ENCODE results near the gene DKKL1.

Gene DKKL1

DNA sequence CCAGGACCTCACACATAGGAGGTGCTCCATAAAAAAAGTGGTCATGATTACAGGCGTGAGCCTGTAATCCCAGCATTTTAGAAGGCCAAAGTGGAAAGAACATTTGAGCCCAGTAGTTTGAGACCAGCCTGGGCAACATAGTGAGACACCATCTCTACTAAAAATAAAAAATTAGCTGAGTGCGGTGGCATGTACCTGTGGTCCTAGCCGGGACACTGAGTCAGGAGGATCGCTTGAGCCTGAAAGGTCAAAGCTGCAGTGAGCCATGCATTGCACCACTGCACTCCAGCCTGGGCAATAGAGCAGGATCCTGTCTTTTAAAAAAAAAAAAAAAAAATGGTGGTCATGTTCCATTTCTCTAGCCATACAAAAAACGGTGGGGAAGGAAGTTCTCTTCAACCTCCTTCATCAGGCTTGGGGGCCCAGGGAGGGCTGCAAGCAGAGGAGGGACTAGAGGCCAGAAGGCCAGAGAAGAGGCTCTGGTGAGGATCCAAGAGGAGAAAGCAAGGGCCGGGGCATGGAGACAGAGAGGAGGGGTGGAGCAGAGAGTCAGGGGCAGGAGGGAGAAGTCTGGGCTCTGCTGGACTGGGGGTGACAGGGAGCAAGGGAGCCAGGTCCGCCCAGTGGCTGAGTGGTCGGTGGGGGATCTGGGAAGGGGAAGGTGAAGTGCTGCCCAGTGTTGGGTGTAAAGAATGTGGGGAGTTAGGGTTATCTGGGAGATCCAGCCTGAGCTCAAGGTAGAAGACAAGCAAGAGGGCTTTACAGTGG lies 33.2 kb downstream of the DKKL1 start:
- no peak for DNase-seq (ENCODE audit: low spot score)

DNA sequence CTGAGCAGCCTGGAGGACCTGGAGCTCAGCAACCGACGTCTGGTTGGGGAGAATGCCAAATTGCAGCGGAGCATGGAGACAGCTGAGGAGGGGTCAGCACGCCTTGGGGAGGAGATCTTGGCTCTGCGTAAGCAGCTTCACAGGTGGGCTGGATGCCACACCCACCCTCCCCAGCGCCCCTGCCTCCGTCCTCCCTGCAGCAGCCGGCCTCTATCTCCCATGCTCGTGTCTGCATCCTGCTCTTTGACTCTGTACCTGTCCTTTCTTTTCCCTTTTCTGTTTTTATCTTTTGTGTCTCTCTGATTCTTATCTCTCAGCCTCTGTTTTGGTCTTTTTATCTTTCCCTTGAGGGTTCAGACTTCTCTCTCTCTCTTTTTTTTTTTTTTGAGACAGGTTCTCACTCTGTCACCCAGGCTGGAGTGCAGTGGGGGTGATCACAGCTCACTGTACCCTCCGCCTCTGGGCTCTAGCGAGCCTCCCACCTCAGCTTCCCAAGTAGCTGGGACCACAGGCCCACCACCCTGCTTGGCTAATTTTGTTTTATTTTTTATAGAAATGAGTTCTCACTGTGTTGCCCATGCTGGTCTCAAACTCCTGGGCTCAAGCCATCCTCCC lies 34.4 kb downstream of the DKKL1 start:
- DNase-seq (ENCODE audit: low spot score): no peak

DNA sequence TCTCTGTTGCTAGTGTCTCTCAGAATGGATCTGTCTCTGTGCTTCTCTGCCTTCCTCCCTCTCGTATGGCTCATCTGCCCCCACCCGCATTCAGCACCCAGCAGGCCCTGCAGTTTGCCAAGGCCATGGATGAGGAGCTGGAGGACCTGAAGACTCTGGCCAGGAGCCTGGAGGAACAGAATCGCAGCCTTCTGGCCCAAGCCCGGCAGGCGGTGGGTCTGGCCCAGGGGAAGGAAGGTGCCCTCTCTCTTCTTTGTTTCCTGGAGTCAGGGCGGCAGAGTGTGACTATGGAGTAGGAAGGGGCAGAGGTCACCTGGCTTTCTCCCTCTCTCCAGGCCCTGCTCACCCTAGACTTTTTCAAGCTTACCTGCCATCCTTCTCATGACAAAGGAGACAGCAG lies 35.3 kb downstream of the DKKL1 start:
- no peak for DNase-seq (ENCODE audit: low spot score)

DNA sequence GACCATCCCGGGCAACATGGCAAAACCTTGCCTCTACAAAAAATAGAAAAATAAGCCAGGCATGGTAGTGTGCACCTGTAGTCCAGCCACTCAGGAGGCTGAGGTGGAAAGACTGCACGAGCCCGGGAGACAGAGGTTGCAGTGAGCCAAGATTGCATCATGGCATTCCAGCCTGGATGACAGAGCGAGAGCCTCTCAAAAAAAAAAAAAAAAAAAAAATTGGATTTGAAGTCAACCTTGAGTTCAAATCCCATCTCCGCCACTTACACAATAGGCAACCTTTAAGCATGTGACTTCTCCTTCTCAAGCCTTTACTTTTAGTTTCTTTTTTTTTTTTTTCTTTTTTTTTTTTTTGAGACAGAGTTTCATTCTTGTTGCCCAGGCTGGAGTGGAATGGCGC lies 36.4 kb downstream of the DKKL1 start:
- no peak for DNase-seq (ENCODE audit: low spot score)

DNA sequence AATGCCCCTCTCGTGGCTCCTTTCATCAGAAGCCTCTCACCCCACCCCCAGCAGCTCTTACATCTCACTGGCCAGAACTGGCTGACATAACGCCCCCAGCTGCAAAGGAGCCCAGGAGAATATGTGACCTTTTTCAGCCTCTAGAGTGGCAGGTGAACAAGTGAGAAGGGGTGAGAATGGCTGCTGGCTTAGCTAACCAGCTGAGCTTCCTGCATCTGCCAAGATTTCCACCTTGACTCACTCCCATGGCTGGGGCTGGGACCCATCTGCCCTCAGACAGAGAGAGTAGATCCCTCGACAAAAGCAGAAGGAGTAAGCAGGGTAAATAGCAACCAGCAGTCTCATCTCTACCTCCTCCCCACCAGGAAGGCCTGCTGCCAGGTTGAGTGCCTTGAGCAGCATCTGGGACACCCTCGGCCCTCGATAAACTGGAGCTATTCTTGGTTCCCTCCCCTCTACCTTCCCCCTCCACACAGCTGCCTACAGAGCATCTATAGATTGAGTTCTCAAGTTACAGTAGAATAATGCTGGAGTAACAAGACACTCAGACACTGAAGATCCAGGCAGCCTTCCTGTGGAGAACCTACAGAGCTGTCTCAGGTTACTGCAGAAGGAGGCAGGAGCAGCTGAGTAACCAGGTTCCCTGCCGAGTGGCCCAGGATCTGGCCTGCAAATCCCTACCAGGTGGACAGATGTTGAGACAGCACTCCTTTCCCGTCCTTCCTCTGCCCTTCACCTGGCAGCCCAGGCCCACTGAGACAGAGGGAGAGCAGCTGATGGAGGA lies 39.9 kb downstream of the DKKL1 start:
- DNase-seq (ENCODE audit: low spot score): no peak

DNA sequence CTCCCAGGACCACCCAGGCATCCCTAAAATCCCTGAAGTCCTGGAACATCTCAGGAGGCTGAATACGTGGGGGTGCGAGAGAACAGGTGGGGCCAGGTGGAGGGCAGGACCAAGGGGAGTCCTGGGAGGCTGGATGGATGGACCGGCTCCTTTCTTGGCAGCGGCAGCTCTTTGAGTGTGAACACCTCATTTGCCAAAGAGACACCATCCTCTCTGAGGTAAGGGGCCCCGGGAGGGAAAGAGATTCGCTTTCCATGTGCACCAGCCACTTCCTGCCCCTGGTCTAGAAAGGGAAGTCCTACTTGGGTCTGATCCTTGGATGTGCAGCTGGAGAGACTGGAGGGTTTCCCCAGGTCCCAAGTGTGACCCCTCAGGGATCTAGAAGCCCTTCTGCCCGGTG lies 43.4 kb downstream of the DKKL1 start:
- no peak for DNase-seq (ENCODE audit: low spot score)

DNA sequence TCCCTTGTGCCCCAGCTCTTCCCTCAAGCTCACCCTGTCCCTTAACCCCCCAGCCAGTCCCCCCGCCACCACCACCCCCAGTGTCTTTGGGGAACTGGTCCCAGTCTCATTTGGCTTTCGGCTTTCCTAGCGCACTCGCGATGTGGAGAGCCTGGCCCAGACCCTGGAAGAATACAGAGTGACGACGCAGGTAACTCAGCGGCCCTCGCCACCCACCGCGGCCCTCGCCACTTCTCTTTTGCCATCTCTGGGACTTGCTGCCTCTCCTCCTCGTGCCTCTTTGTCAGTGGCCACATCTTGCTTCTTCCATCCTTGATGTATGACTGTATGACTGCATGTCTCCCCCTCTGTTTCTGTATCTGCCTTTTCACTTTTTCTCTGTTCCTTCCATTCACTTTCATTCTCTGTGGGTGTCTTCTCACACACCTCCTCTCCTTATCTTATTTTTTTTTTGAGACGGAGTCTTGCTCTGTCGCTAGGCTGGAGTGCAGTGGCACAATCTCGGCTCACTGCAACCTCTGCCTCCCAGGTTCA lies 43.9 kb downstream of the DKKL1 start:
- no peak for DNase-seq (ENCODE audit: low spot score)

DNA sequence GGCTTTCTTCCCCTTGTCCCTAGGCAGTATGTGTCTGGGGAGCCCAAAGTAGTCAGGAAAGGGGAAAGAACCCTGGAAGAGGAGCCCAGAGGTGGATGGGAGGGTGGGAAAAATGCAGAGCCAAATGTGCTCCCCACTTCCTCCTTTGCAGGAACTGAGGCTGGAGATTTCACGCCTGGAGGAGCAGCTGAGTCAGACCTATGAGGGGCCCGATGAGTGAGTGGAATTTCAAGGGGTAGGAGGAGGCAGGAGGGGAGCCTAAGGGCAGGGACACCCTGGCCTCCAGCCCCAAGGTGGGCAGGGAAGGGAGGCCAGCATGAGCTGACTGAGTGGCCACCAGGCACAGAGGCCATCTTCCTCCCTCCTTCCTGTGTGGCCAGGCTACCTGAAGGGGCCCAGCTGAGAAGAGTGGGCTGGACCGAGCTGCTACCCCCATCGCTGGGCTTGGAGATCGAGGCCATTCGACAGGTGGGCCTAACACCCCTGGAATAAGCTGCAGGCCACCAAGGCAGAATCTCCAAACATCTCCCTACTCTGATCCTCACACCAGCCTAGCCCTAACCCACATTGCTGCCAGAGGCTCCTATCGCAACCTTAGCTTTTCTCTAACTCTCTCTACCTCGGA lies 45.3 kb downstream of the DKKL1 start:
- no peak for DNase-seq (ENCODE audit: low spot score)

DNA sequence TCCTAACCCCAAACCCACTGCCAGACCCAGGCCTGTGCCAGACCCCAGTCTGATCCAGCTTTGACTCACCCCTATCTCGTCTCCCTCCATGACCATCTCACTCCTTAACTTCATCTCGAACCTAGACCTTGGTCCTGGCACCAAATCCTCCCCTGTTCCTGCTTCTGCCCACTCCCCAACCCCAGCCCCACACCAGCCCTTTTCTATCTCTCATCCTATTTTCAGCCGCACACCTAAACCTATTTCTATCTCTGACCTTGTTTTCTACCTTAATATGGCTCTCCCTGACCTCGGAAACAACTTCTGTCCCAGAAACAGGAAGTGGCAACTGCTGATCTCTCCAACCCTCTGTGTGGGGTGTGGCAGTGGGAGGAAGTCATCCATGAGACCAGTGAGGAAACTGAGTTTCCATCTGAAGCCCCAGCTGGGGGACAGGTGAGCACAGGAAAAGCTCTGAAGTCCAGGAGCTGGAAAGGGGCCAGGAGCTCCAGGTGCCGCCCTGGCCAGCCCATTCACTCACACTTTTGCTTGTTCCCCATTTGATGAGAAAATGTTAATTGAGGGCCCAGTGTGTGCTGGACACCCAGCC lies 45.9 kb downstream of the DKKL1 start:
- DNase-seq (ENCODE audit: low spot score): no peak

DNA sequence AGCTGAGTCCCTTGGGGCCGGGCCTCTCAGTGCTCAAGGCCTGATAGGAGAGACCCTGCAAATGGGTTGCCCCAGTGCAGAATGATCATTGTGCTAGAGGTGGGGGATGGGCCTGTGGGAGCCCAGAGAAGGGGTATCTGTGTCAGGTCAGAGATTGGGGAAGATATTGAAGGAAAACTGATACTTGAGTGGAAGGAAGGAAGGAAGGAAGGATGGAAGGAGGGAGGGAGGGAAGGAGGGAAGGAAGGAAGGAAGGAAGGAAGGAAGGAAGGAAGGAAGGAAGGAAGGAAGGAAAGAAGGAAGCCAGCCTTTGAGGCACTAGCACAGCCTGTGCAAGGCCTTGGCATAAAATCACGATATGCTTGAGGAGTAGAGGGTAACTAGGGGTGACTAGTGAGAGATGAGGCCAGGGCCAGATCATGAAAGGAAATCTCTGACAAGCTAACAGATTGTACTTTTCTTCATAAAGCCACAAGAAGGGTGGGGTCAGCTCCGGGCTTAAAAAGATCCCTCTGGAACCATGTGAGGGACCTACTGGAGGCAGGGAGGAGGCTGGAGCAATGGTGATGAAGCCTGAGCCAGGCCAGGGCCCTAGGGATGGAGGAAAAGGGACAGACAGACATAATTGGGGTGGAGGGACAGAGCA lies 48.1 kb downstream of the DKKL1 start:
- no peak for DNase-seq (ENCODE audit: low spot score)

DNA sequence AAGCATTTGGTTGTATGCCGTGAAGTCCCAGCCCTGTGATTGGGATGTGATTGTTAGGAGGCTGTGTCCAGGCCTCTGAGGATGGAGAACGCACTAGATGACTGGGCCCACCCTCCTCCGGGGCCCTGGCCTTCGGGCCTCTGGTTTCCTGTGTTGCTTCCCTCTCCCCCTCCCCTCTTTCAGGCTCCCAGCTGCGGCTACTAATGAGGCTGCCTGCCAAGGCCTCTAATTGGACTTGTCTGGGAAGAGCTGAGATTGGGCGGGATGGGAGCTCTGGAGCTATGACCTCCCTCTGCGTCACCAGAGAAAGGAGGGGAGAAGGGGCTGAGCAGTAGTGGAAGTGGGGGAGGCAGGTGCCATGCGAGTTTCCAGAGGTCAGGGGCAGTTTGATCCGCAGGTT lies 49.7 kb downstream of the DKKL1 start:
- DNase-seq (ENCODE audit: low spot score): no peak

DNA sequence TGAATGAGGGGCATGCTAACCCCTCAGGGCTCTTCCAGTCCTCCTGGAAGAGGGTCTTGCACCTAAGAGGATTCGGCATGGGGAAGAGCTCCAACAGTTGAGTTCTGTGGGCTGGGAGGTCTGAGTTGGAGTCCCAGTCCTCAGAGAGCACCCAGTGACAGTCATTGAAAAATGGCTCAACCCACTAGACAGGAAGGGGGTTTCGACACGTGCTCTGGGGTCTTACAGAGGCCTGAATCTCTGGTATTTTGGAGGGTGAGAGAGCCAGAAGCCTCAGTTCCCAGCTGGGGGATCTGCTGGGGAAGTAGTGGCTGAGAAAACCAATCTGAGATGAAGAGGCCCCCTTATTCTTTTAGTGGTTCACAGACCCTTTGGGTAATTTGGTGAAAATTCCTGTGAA lies 50.6 kb downstream of the DKKL1 start:
- DNase-seq (ENCODE audit: low spot score): no peak

DNA sequence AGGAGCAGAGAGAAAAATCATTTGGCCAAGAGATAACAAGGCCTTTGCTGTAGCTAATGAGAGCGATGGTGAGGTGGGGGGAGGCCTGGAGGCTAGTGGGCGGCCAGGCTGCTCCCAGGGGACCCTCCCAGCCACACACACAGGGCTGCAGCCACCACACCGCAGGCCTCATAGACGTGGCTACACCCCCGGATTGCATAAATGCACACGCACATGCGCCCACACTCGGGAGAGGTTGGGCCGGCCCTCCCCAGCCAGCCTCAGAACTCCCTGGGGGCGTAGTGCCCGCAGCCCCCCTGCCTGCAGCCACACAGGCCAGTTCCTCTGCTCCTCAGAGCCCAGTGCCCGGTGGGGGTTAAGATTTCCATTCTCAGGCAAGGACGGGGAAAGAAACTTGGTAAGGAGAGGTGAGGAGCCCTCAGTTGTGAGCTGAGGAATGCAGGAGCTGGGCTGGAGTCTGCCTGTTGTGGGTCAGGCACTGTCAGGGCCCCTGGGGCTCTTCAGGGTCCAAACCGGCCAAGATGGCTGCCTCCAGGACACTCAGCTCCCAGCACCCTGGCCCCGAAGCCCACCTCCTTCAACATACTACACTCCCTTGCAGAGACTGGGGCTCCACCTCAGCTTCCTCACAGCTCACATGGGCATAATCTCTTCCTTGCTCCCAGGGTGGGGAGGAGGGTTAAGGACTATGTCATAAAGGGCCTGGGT lies 51.6 kb downstream of the DKKL1 start:
- DNase-seq (ENCODE audit: low spot score): no peak

DNA sequence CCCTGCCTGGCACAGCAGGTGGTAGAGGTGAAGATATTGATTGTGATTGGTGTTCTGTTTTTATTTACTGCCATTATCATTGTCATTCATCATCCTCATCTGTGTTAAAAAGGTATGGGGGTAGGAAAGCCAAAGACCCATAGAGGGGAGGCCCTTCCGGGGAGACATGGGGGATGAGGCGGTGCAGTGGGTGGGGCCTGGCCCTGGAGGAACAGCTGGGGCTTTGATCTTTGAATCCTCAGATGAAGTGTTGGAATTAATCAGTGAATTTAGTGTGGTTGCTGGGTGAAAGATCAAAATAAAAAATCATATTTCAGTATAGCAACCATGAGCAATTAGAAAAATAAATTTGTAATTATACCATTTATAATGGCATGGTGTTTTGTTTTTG lies 52.1 kb downstream of the DKKL1 start:
- DNase-seq (ENCODE audit: low spot score): no peak

DNA sequence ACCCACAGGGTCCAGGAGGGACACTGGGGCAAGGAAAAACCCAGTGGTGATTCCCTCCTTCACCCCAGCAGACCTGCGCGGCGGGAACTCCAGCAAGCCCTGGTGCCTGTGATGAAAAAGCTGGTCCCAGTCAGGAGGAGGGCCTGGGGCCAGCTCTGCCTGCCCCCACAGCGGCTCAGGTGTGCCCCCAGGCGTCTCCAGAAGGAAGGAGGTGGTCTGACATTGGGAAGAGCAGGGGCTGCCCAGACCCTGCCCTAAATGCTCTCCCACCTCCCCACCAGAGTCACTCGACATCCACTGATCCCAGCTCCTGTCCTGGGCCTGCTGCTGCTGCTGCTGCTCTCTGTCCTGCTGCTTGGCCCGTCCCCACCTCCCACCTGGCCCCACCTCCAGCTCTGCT lies 53.4 kb downstream of the DKKL1 start:
- no peak for DNase-seq (ENCODE audit: low spot score)

DNA sequence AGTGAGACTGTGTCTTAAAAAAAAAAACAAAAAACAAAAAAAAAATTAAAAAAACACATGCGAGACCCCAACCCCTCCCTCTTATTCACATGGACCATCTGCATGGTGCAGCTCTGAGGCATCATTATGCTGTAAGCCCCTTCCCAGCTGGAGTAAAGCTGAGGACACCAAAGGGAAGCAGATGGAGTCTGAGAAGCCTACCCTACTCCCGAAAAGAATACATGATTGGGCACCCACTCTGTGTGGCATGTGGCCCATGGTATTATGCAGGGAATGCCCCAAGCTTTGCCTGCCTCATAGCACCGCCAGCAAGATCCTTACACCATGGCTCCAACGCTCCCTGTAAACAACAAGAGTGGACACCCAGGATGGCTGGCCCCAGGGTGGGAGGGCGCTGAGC lies 54.8 kb downstream of the DKKL1 start:
- no peak for DNase-seq (ENCODE audit: low spot score)

DNA sequence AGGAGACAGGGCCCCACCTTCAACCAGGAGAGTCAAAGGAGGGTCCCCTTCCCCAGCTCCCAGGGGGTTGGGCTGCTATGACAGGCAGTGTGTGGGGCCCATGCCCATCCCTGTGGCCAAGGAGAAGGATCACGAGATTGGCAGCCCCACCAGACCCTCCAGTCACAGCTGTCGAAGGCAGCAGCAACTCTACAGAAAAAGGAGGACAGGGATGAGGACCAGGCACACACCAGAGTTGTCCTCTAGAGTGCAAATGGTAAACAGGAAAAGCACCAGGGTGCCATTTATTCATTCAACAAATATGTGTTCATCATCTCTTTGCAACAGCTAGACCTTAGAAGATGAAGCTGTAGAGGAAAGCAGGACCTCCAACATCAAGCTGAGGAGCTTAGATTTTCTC lies 55.5 kb downstream of the DKKL1 start:
- no peak for DNase-seq (ENCODE audit: low spot score)

DNA sequence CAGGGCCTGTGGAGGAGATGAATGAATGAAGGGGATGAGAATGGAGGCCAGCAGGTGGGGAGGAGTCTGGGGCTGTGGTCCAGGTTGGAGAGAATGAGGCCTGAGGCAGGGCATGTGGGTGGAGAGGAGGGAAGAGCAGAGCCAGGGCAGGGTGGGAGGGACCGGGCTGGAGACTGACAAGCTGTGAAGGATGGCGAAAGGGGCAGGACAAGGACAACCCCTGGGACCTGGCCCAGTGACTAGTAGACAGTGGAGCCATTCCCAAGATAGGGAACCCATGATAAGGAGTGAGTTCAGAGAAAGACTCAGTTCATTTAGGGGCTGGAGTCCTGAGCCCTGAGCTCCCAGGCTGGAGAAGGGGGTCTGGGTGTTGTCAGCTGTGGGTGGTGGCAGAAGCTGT lies 56.5 kb downstream of the DKKL1 start:
- no peak for DNase-seq (ENCODE audit: low spot score)

DNA sequence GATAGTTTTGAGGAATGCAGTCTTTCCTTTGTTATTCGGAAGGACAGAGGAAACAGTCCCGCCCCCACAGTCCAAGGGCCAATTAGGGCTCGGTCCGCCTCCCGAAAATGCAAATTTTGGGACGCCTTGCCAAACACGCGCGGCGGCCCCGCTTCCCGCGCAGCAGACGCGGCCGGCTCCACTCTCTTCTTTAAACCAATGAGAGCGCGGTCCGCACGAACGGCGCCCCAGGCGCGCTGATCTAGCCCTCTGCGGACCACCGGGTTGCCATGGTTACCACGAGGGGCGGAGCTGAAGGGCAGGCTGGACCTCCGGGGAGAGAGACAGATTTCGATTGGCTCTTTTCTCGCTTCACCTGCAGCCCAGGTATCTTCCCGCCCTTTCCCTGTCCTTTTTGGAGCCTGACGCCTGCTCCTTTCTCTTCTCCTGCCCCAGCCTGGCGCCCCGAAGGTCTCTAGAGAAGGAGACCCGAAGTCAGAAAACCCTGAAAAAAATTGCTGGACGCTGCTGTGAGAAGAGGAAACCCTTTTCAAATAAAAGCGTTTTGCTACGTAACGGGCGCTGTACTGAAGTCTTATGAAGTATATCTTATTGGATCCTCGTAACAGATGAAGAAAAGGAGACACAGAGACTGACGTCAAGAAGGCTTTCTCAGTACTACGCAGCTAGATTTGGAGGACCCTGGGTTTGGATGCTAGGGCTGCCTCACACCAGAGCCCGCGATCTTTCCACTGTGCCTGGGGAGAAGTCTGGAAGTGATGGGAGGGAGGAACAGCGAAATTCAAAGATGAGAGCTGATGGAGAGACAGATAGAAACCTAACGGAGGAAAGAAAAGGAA lies 57.6 kb downstream of the DKKL1 start:
- peak; percentile 76 for DNase-seq (ENCODE audit: low spot score)

DNA sequence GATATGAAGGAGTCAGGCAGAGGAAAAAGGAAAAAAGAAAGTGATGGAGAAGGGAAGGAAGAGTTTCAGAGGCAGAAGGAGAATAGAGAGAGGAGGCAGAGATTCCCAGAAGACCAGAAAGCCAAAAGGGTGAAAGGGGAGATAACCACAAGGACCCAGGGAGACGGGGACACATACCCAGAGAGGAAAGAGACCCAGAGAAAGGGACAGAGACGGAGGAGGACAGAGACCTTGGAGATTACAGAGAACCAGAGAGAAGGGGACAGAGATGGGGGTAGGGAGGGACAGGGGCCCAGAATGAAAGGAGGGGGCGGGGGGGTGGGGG lies 58.2 kb downstream of the DKKL1 start:
- DNase-seq (ENCODE audit: low spot score): no peak

All from HuH-7 (cell line).